ENCODE measurements around the gene FAH.

GRCh38 chr15:80154336-80154735 is 1.5 kb downstream of the FAH start:
- no peak for TF ChIP-seq CTCF (conservative IDR thresholded peaks at IDR 0.05; ENCODE audit: low read depth in 2 of 2)
- no peak for TF ChIP-seq REST (IDR thresholded peaks at IDR 0.05; ENCODE audit: unreplicated experiment)
- TF ChIP-seq NANOG (IDR thresholded peaks at IDR 0.05; ENCODE audit: borderline replicate concordance) = no peak
